ENCODE data around the gene ASTN2. TPM values are rescaled to one million over a fixed set of nuclear protein-coding genes. Genes with fewer than 3 reads are reported as not detected.

ASTN2 gene
- total and polyA plus RNA-seq, 4 donors: 0.57 to 2.9 (median 1.4) TPM

- WGBS: 87% methylated on average over 1 of the region's 1 CpG
- no peak for DNase-seq (ENCODE audit: low spot score)
- no peaks in the 10 kb centered on the region for H3K27me3 ChIP-seq (ENCODE audit: control insufficient read depth in 4 of 4, insufficient read depth in 4 of 4, low read length in 3 of 4)
- H3K4me1 ChIP-seq (ENCODE audit: control insufficient read depth in 4 of 4, insufficient read depth in 4 of 4, low read length in 3 of 4): no peaks in the 10 kb centered on the region
- no peaks in the 10 kb centered on the region for H3K9me3 ChIP-seq (ENCODE audit: control insufficient read depth in 4 of 4, low read length in 3 of 4)
- TF ChIP-seq JUND (IDR thresholded peaks at IDR 0.05) (no peak), TAF1 (conservative IDR thresholded peaks at IDR 0.05) (no peak), FOXA1 (IDR thresholded peaks at IDR 0.05) (no peak), CTCF (IDR thresholded peaks at IDR 0.05; ENCODE audit: low read depth, low read length, missing input control) (no peak), SP1 (IDR thresholded peaks at IDR 0.05) (no peak), RAD21 (IDR thresholded peaks at IDR 0.05) (no peak), FOXA2 (IDR thresholded peaks at IDR 0.05) (no peak), RXRA (IDR thresholded peaks at IDR 0.05) (no peak), EGR1 (IDR thresholded peaks at IDR 0.05; ENCODE audit: low read depth in 2 of 2) (no peak), HNF4A (conservative IDR thresholded peaks at IDR 0.05) (no peak), HNF4G (IDR thresholded peaks at IDR 0.05) (no peak), NR2F2 (IDR thresholded peaks at IDR 0.05) (no peak), YY1 (IDR thresholded peaks at IDR 0.05) (no peak), REST (IDR thresholded peaks at IDR 0.05) (no peak), GABPA (IDR thresholded peaks at IDR 0.05 in 1 of 2, conservative IDR thresholded peaks at IDR 0.05 in 1 of 2) (no peak)
- TF ChIP-seq, protein P1, sequence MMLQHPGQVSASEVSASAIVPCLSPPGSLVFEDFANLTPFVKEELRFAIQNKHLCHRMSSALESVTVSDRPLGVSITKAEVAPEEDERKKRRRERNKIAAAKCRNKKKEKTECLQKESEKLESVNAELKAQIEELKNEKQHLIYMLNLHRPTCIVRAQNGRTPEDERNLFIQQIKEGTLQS (IDR thresholded peaks at IDR 0.05): no peak
- TF ChIP-seq, protein P2, sequence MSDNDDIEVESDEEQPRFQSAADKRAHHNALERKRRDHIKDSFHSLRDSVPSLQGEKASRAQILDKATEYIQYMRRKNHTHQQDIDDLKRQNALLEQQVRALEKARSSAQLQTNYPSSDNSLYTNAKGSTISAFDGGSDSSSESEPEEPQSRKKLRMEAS (IDR thresholded peaks at IDR 0.05): no peak
- no peak overlapping the region for H3K9ac ChIP-seq (ENCODE audit: low read depth in 1 of 2, low read length in 2 of 2)
- no peak overlapping the region for H3K4me3 ChIP-seq (ENCODE audit: low read depth in 1 of 3, low read length in 3 of 3)
- peaks cover 8 to 21% (median 17%) of the 10 kb centered on the region in 4 donors for H3K36me3 ChIP-seq (ENCODE audit: control insufficient read depth in 4 of 4, insufficient read depth in 3 of 4, low read depth in 1 of 4, low read length in 3 of 4)
- no peak overlapping the region for H3K27ac ChIP-seq (ENCODE audit: low read depth in 1 of 2, low read length in 2 of 2)
These were observed 717.5 kb downstream of the ASTN2 start for GRCh38 chr9:116697362-116697761.

DNA sequence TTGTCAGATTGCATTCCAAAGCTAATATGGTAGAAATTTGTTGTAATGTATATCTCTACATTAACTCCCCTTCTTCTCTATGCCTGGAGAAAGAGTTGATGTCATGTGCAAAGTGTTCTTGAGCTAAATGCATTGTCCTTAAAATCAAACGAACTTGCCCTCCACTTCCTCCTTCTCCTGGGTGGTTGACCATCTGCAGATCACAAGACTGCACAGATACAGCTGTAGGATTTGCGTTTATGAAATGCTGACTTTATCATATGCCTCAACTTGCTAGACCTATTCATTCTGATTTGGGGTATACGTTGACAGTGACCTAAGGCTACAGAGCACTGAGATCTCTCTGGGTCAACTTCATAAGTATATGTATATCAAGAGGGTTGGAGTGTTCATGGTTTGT lies 719.4 kb downstream of the ASTN2 start:
- no peak for DNase-seq (ENCODE audit: low spot score)
- H3K27ac ChIP-seq (ENCODE audit: low read depth in 1 of 2, low read length in 2 of 2): no peak overlapping the region
- TF ChIP-seq FOXA1 (IDR thresholded peaks at IDR 0.05) (no peak), TAF1 (conservative IDR thresholded peaks at IDR 0.05) (no peak), ZBTB33 (IDR thresholded peaks at IDR 0.05) (no peak), FOXA2 (IDR thresholded peaks at IDR 0.05) (no peak), JUND (IDR thresholded peaks at IDR 0.05) (no peak), HNF4A (conservative IDR thresholded peaks at IDR 0.05) (no peak), NR2F2 (IDR thresholded peaks at IDR 0.05) (no peak)
- TF ChIP-seq, protein P1 (IDR thresholded peaks at IDR 0.05): no peak
- TF ChIP-seq, protein P2 (IDR thresholded peaks at IDR 0.05): no peak
- H3K4me3 ChIP-seq (ENCODE audit: low read depth in 1 of 3, low read length in 3 of 3): no peak overlapping the region
- no peaks in the 10 kb centered on the region for H3K4me1 ChIP-seq (ENCODE audit: control insufficient read depth in 4 of 4, insufficient read depth in 4 of 4, low read length in 3 of 4)
- WGBS: 60% methylated on average over 3 of the region's 3 CpGs
- no peak overlapping the region for H3K9ac ChIP-seq (ENCODE audit: low read depth in 1 of 2, low read length in 2 of 2)
- H3K9me3 ChIP-seq (ENCODE audit: control insufficient read depth in 4 of 4, low read length in 3 of 4): no peaks in the 10 kb centered on the region
- peaks cover 8 to 21% (median 17%) of the 10 kb centered on the region in 4 donors for H3K36me3 ChIP-seq (ENCODE audit: control insufficient read depth in 4 of 4, insufficient read depth in 3 of 4, low read depth in 1 of 4, low read length in 3 of 4)
- H3K27me3 ChIP-seq (ENCODE audit: control insufficient read depth in 4 of 4, insufficient read depth in 4 of 4, low read length in 3 of 4): no peaks in the 10 kb centered on the region

Data from liver (tissue), 9 donors.